H1 (cell line): ENCODE results near the gene RNPS1.

Source experiments
- HDAC2 ChIP-seq, 2 experiments: fragments of 300-600 bp in 1 of 2; sonication (generic) in 1 of 2; IDR thresholded peaks; 2 replicates each; pipeline ENCODE4 v1.6.1; 2011 to 2012; ENCODE audit warnings: low read depth in 2 of 2, low read length in 2 of 2, mild to moderate bottlenecking in 2 of 2, moderate library complexity in 2 of 2, borderline replicate concordance in 1 of 2, inconsistent platforms in 1 of 2
- RAD21 ChIP-seq, 2 experiments: IDR thresholded peaks in 1 of 2; conservative IDR thresholded peaks in 1 of 2; 2 replicates each; pipeline ENCODE4 v1.6.1; 2011; ENCODE audit warnings: low read depth in 2 of 2, low read length in 2 of 2, improper control_type of control experiment in 1 of 2, inconsistent platforms in 1 of 2, mild to moderate bottlenecking in 1 of 2, moderate library complexity in 1 of 2
- TAF1 ChIP-seq: IDR thresholded peaks from 2 replicates; pipeline ENCODE4 v1.6.1; 2011; ENCODE audit warnings: mild to moderate bottlenecking, low read depth, low read length

GRCh38 chr16:2206420-2206779 lies 61.5 kb downstream of the RNPS1 start:
- no peak for TF ChIP-seq HDAC2 (IDR thresholded peaks at IDR 0.05; ENCODE audit: borderline replicate concordance in 1 of 2, low read depth in 2 of 2, low read length in 2 of 2)
- TF ChIP-seq TAF1, result no peak
- TF ChIP-seq RAD21 (IDR thresholded peaks at IDR 0.05 in 1 of 2, conservative IDR thresholded peaks at IDR 0.05 in 1 of 2; ENCODE audit: low read depth in 2 of 2, low read length in 2 of 2), result no peak
